Measurements from ENCODE around the gene NFYB.

The NFYB gene

DNA sequence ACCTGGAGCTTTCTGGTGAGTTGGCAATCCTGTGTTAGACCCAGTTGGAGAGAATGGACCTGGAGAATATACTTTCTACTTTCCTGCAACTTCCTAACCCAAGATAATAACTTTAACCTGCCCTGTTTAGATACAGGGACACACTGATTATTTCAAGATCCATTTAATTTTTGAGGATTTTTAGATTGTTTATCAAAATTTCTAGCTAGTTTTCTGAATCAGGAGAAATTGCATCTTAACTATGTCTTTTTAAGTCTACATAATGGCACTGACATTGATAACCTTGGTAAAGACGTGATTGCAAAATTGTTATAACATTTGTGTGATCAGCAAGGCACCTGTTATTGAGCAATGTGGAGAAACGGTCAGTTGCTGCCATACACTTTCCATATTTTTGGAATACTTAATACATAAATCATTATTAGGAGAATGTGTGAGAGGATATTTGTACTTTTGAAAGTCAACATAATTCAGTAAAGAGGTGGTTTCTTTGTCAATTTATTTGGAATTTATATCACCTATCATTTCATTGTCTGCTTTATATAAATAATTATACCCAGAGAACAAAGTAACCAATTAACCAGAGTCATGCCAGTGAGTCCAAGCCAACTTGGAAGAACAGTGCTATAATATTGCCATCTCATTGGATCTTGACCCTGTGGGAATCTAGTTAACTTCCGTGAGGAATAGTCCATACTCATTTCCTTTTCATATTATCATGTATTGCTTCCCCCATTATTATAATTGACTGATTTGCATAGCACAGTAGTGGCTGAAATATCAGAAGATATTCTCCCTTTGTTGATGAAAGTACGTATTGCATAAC, 28.4 kb downstream of the NFYB start:
- no peak for DNase-seq

GRCh38 chr12:104108755-104109445, 29.1 kb downstream of the NFYB start:
- peak; percentile 63 for DNase-seq

GRCh38 chr12:104106965-104107364, 31.0 kb downstream of the NFYB start:
- no peak for DNase-seq

DNA sequence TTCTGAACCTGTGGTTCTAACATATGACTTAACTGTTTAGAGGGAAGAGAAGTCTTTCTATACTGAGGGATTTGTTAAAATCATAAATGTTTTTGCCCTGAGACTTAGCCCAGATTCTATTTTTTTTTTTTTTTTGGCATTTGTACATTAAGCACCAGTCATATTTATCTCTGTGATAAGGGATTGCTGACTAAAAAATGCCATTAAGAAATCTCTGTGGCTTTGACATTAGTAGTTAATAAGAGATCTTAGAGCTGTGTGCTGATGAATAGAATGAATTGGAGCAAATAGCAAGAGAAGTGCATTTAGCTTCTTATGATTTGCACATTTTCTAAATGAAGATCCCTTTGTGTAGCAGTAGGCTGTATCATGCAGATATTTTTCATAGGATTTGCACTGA, 32.5 kb downstream of the NFYB start:
- no peak for DNase-seq

- no peak for DNase-seq
Observed at GRCh38 chr12:104097954-104098353, 40.1 kb downstream of the NFYB start.

DNA sequence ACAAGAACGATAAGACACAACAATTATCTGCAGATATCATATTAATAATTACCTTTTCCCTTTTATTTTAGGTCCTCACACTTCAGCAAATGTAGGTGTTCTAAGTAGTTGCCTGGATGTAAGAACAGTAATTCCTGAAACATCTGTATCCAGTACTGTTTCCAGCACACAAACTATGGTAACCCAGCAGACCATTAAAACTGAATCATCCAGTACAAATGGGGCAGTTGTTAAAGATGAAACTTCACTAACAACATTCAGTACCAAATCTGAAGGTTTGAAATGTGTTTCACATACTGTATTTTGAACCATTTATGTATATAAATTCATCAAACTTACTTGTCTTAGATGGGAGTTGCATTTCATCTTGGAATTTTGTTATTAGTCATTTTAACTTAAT, 42.7 kb downstream of the NFYB start:
- DNase-seq = no peak

GRCh38 chr12:104094284-104094683, 43.7 kb downstream of the NFYB start:
- peak; percentile 77 for DNase-seq

- DNase-seq = no peak
Observed at GRCh38 chr12:104091136-104091535, 46.9 kb downstream of the NFYB start.

- no peak for DNase-seq
Observed at GRCh38 chr12:104090685-104091084, 47.3 kb downstream of the NFYB start.

- DNase-seq = no peak
Observed at GRCh38 chr12:104083769-104084475, 54.1 kb downstream of the NFYB start.

DNA sequence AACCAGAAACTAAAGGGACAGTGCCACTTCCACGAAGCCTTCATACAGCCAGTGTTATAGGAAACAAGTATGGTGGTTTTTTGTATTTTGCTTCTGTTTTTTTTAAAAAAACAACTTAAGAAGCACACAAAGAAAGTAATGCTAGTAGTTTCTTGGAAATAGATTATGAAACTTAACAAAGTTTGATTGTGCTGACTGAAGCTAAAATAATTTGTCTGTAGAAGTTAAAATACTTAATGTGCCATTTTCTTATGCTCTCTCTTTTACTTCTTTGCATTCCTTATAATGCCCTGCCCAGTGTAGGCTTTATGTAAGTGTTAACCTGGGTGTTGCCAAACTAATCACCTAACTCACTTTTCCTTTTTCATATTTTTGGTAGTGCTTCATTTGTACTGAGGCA, 57.2 kb downstream of the NFYB start:
- DNase-seq = no peak

DNA sequence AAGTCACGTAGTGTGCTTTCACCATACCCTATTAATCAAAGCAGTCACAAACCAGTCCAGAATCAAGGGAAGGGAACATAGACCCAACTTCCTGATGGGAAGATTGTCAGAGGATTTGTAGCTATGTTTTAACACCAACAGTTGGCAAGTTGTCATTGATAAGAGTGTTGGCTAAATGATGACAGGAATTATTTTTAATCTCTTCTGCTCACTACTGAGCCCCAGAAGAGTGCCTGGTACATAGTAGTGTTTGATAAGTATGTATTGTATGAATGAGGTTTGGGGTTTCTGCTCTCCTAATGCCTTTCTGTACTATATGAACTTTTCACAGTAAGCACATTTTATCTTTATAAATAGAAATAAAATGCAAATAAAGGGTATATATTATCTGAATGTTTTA, 59.0 kb downstream of the NFYB start:
- no peak for DNase-seq

GRCh38 chr12:104073699-104074098, 64.3 kb downstream of the NFYB start:
- DNase-seq = no peak

- DNase-seq = no peak
Observed at GRCh38 chr12:104072099-104072498, 65.9 kb downstream of the NFYB start.

Data from HCEC 1CT (cell line).